Skin of body (tissue), 2 donors: ENCODE results near the gene NCAPD3. TPM values are rescaled to one million over a fixed set of nuclear protein-coding genes. Genes with fewer than 3 reads are reported as not detected.
A peak's percentile ranks its signal among the peaks of the same experiment; 100 is the strongest.
"Not testable (repeated sequence)": the region's sequence is repeated elsewhere in the genome, so short reads cannot be mapped to it uniquely, and the experiment has no call there.

Source experiments
- DNase-seq: peaks from one replicate; lab custom pipeline; 2025; lab: John Stamatoyannopoulos, UW
- total RNA-seq: library from RNA; depleted of rRNA; stranded (reverse); fragments of >200 nt; gene quantifications from one replicate; pipeline ENCODE4 v1.2.3, GENCODE V29; 2014

Gene NCAPD3
- 22.2 TPM for total RNA-seq

GRCh38 chr11:134223836-134224709, at the start of gene NCAPD3, which contains the start of gene VPS26B:
Gene NCAPD3, minus strand, starts transcription at chr11:134223967. Its CDS starts 41 bp downstream, at chr11:134223926.
Gene VPS26B, plus strand, starts transcription at chr11:134224671. Its CDS starts 452 bp downstream, at chr11:134225123.
- peak; percentile 97 for DNase-seq

GRCh38 chr11:134273317-134273712, 49.5 kb upstream of the NCAPD3 start:
- no peak for DNase-seq

GRCh38 chr11:134272381-134273316, 48.9 kb upstream of the NCAPD3 start:
- DNase-seq, result no peak

- no peak for DNase-seq
Observed at GRCh38 chr11:134271978-134272377, 48.2 kb upstream of the NCAPD3 start.

GRCh38 chr11:134270250-134270714, 46.5 kb upstream of the NCAPD3 start:
- DNase-seq, result no peak

GRCh38 chr11:134267966-134268365, 44.2 kb upstream of the NCAPD3 start:
- no peak for DNase-seq

GRCh38 chr11:134267461-134267860, 43.7 kb upstream of the NCAPD3 start:
- no peak for DNase-seq

GRCh38 chr11:134266841-134267251, 43.1 kb upstream of the NCAPD3 start:
- no peak for DNase-seq

GRCh38 chr11:134266440-134266839, 42.7 kb upstream of the NCAPD3 start:
- no peak for DNase-seq

GRCh38 chr11:134264966-134265764, 41.4 kb upstream of the NCAPD3 start:
- DNase-seq, result no peak

- DNase-seq, result no peak
Observed at GRCh38 chr11:134261626-134262488, 38.1 kb upstream of the NCAPD3 start.

- DNase-seq, result no peak
Observed at GRCh38 chr11:134260983-134261382, 37.2 kb upstream of the NCAPD3 start.

GRCh38 chr11:134260503-134260902, 36.7 kb upstream of the NCAPD3 start:
- no peak for DNase-seq

- no peak for DNase-seq
Observed at GRCh38 chr11:134258577-134258976, 34.8 kb upstream of the NCAPD3 start.

GRCh38 chr11:134257101-134257500, 33.3 kb upstream of the NCAPD3 start:
- no peak for DNase-seq

GRCh38 chr11:134255184-134255561, 31.4 kb upstream of the NCAPD3 start:
- DNase-seq, result not testable (repeated sequence)

- DNase-seq, result no peak
Observed at GRCh38 chr11:134254433-134255183, 30.8 kb upstream of the NCAPD3 start.

GRCh38 chr11:134253188-134253993, 29.6 kb upstream of the NCAPD3 start, which contains the start of the genes ACAD8 and THYN1:
Gene ACAD8, plus strand, starts transcription at chr11:134253568. Its CDS starts 33 bp downstream, at chr11:134253601.
Gene THYN1, minus strand, starts transcription at chr11:134253352. Its CDS starts 470 bp downstream, at chr11:134252882.
- DNase-seq, result peak; percentile 96
